Hepatocyte (in vitro differentiated cells): ENCODE measurements around the gene DVL2. TPM values are rescaled to one million over a fixed set of nuclear protein-coding genes. Genes with fewer than 3 reads are reported as not detected.

ENCODE experiments used
- DNase-seq: peaks from one replicate; pipeline ENCODE4 v3.0.0-alpha.2; 2016; ENCODE audit warnings: low spot score
- H2AFZ ChIP-seq: fragments of 200-600 bp; sonication (generic); 2 replicates; pipeline ENCODE4 v1.6.0; 2016; ENCODE audit warnings: antibody characterized with exemption, mild to moderate bottlenecking
- H3K27ac ChIP-seq: fragments of 200-600 bp; sonication (generic); 2 replicates; pipeline ENCODE4 v1.5.1; 2016; ENCODE audit warnings: mild to moderate bottlenecking
- H3K27me3 ChIP-seq: fragments of 200-600 bp; sonication (generic); 2 replicates; pipeline ENCODE4 v1.6.1; 2016
- H3K36me3 ChIP-seq: fragments of 200-600 bp; sonication (generic); replicated peaks from 2 replicates; pipeline ENCODE4 v1.5.1; 2016; ENCODE audit warnings: low read depth; ENCODE audit not compliant: insufficient read depth
- H3K4me1 ChIP-seq: fragments of 200-600 bp; sonication (generic); 2 replicates; pipeline ENCODE4 v1.5.1; 2016; ENCODE audit warnings: mild to moderate bottlenecking, moderate library complexity; ENCODE audit not compliant: insufficient read depth
- H3K4me2 ChIP-seq: fragments of 200-600 bp; sonication (generic); 2 replicates; pipeline ENCODE4 v1.6.0; 2016
- H3K4me3 ChIP-seq: fragments of 200-600 bp; sonication (generic); 2 replicates; pipeline ENCODE4 v1.5.1; 2016; ENCODE audit warnings: mild to moderate bottlenecking
- H3K79me2 ChIP-seq: fragments of 200-600 bp; sonication (generic); 2 replicates; pipeline ENCODE4 v1.6.0; 2017; ENCODE audit warnings: mild to moderate bottlenecking
- H3K9me2 ChIP-seq: fragments of 200-600 bp; sonication (generic); replicated peaks from 2 replicates; pipeline ENCODE4 v1.6.0; 2017; ENCODE audit warnings: mild to moderate bottlenecking; ENCODE audit not compliant: insufficient read depth
- H3K9me3 ChIP-seq: fragments of 200-600 bp; sonication (generic); 2 replicates; pipeline ENCODE4 v1.5.1; 2016; ENCODE audit warnings: low read depth, mild to moderate bottlenecking
- H4K20me1 ChIP-seq: fragments of 200-600 bp; sonication (generic); 2 replicates; pipeline ENCODE4 v1.6.0; 2016; ENCODE audit warnings: mild to moderate bottlenecking; ENCODE audit not compliant: insufficient read depth, poor library complexity, severe bottlenecking
- CTCF ChIP-seq: fragments of 200-600 bp; sonication (generic); IDR thresholded peaks from 2 replicates; pipeline ENCODE4 v1.5.1; 2016; ENCODE audit warnings: antibody characterized with exemption, mild to moderate bottlenecking; ENCODE audit not compliant: poor library complexity
- EZH2 ChIP-seq: fragments of 200-600 bp; sonication (generic); IDR thresholded peaks from 2 replicates; pipeline ENCODE4 v1.6.1; 2016; ENCODE audit warnings: antibody characterized with exemption, mild to moderate bottlenecking, borderline replicate concordance
- EZH2phosphoT487 ChIP-seq: fragments of 200-600 bp; sonication (generic); IDR thresholded peaks from one replicate; pipeline ENCODE4 v1.6.1; 2018; ENCODE audit warnings: antibody characterized with exemption, mild to moderate bottlenecking, low read depth, moderate library complexity; ENCODE audit not compliant: unreplicated experiment, severe bottlenecking
- WGBS: methylation state at CpG from one replicate; pipeline ENCODE4 v1.1.6; 2016; ENCODE audit warnings: low lambda C conversion rate; ENCODE audit errors: missing lambda C conversion rate; 5-methylcytosine and 5-hydroxymethylcytosine counted together
- polyA plus RNA-seq: library from polyadenylated mRNA; unstranded; fragments of >200 nt; fragmentation: Nextera tagmentation; extraction: Ambion mirVana; gene quantifications from 2 replicates; pipeline ENCODE4 v1.2.1, GENCODE V29; 2016
- total RNA-seq: library from RNA; depleted of rRNA; stranded (reverse); fragments of >200 nt; gene quantifications from 2 replicates; pipeline ENCODE4 v1.2.3, GENCODE V29; 2014

The DVL2 gene
- total and polyA plus RNA-seq, 2 experiments from 2014 or later = 62.1 to 74.7 TPM

GRCh38 chr17:7250695-7251627, 16.6 kb upstream of the DVL2 start:
- H3K27me3 ChIP-seq = no peaks in the 10 kb centered on the region
- H2AFZ ChIP-seq = peak overlapping the region; percentile 94
- H3K4me3 ChIP-seq = peak overlapping the region; percentile 91
- peak overlapping the region; percentile 94 for H3K27ac ChIP-seq
- TF ChIP-seq EZH2 (no peak), EZH2phosphoT487 (no peak), CTCF (no peak)
- H3K9me2 ChIP-seq = no peaks in the 10 kb centered on the region
- H3K4me1 ChIP-seq = peaks cover 15% of the 10 kb centered on the region
- H4K20me1 ChIP-seq = peaks cover 7% of the 10 kb centered on the region
- no peaks in the 10 kb centered on the region for H3K36me3 ChIP-seq
- peak overlapping the region; percentile 92 for H3K4me2 ChIP-seq
- under 1% methylated on average over 26 of the region's 55 CpGs for WGBS
- no peaks in the 10 kb centered on the region for H3K9me3 ChIP-seq
- peaks cover 87% of the 10 kb centered on the region for H3K79me2 ChIP-seq
- DNase-seq = peak; percentile 35

- no peak for DNase-seq
Observed at GRCh38 chr17:7249830-7250229, 15.5 kb upstream of the DVL2 start.

GRCh38 chr17:7249214-7249613, 14.9 kb upstream of the DVL2 start:
- H3K27ac ChIP-seq = no peak overlapping the region
- WGBS = 94% methylated on average over 6 of the region's 6 CpGs

More at GRCh38 chr17:7249830-7250229, 15.5 kb upstream of the DVL2 start:
- peak overlapping the region; percentile 94 for H3K27ac ChIP-seq
- TF ChIP-seq EZH2phosphoT487 = no peak
- no peak for TF ChIP-seq EZH2
- no peak for TF ChIP-seq CTCF
- peak overlapping the region; percentile 91 for H3K4me3 ChIP-seq
- peaks cover 82% of the 10 kb centered on the region for H3K79me2 ChIP-seq
- H2AFZ ChIP-seq = no peak overlapping the region
- peaks cover 7% of the 10 kb centered on the region for H4K20me1 ChIP-seq
- H3K9me2 ChIP-seq = no peaks in the 10 kb centered on the region
- peaks cover 15% of the 10 kb centered on the region for H3K4me1 ChIP-seq
- H3K27me3 ChIP-seq = no peaks in the 10 kb centered on the region
- no peaks in the 10 kb centered on the region for H3K36me3 ChIP-seq
- peak overlapping the region; percentile 92 for H3K4me2 ChIP-seq
- WGBS = 96% methylated on average over 7 of the region's 7 CpGs
- H3K9me3 ChIP-seq = no peaks in the 10 kb centered on the region

More at GRCh38 chr17:7249214-7249613, 14.9 kb upstream of the DVL2 start:
- TF ChIP-seq EZH2 (no peak), CTCF (no peak), EZH2phosphoT487 (no peak)
- H3K4me2 ChIP-seq = peak overlapping the region; percentile 92
- no peaks in the 10 kb centered on the region for H3K36me3 ChIP-seq
- H3K9me2 ChIP-seq = no peaks in the 10 kb centered on the region
- H3K9me3 ChIP-seq = no peaks in the 10 kb centered on the region
- no peak overlapping the region for H3K4me3 ChIP-seq
- no peak overlapping the region for H2AFZ ChIP-seq
- peaks cover 15% of the 10 kb centered on the region for H3K4me1 ChIP-seq
- H3K27me3 ChIP-seq = no peaks in the 10 kb centered on the region
- peaks cover 7% of the 10 kb centered on the region for H4K20me1 ChIP-seq
- H3K79me2 ChIP-seq = peaks cover 76% of the 10 kb centered on the region
- DNase-seq = no peak
